Liver (tissue), 9 donors: ENCODE data around the gene RET. TPM values are rescaled to one million over a fixed set of nuclear protein-coding genes. Genes with fewer than 3 reads are reported as not detected.
A peak's percentile ranks its signal among the peaks of the same experiment; 100 is the strongest.

Experiments used
- DNase-seq: peaks from one replicate; pipeline ENCODE4 v3.0.0-alpha.2; 2017; ENCODE audit warnings: low spot score
- H3K27ac ChIP-seq, 2 donors: one replicate each; pipeline ENCODE4 v1.7.0; 2013; ENCODE audit warnings: inconsistent platforms in 2 of 2, low read length in 2 of 2, control low read depth in 1 of 2, low read depth in 1 of 2, mild to moderate bottlenecking in 1 of 2
- H3K27me3 ChIP-seq, 4 donors: one replicate each; pipeline versions ENCODE4 v1.6.1 to v1.7.0; 2013; ENCODE audit warnings: low read length in 3 of 4, inconsistent platforms in 1 of 4, mild to moderate bottlenecking in 1 of 4, moderate library complexity in 1 of 4; ENCODE audit not compliant: control insufficient read depth in 4 of 4, insufficient read depth in 4 of 4
- H3K36me3 ChIP-seq, 4 donors: one replicate each; pipeline versions ENCODE4 v1.6.1 to v1.7.0; 2013; ENCODE audit warnings: low read length in 3 of 4, mild to moderate bottlenecking in 3 of 4, low read depth in 1 of 4, moderate library complexity in 1 of 4; ENCODE audit not compliant: control insufficient read depth in 4 of 4, insufficient read depth in 3 of 4
- H3K4me1 ChIP-seq, 4 donors: one replicate each; pipeline versions ENCODE4 v1.6.1 to v1.7.0; 2013; ENCODE audit warnings: low read length in 3 of 4, mild to moderate bottlenecking in 3 of 4, moderate library complexity in 1 of 4; ENCODE audit not compliant: control insufficient read depth in 4 of 4, insufficient read depth in 4 of 4
- H3K4me3 ChIP-seq, 3 donors: one replicate each; pipeline versions ENCODE4 v1.6.1 to v1.7.0; 2013; ENCODE audit warnings: low read length in 3 of 3, control low read depth in 1 of 3, low read depth in 1 of 3, mild to moderate bottlenecking in 1 of 3
- H3K9ac ChIP-seq, 2 donors: one replicate each; pipeline ENCODE4 v1.7.0; 2013; ENCODE audit warnings: low read length in 2 of 2, mild to moderate bottlenecking in 2 of 2, moderate library complexity in 2 of 2, control low read depth in 1 of 2, low read depth in 1 of 2
- H3K9me3 ChIP-seq, 4 donors: one replicate each; pipeline versions ENCODE4 v1.6.1 to v1.7.0; 2013; ENCODE audit warnings: low read length in 3 of 4; ENCODE audit not compliant: control insufficient read depth in 4 of 4
- CTCF ChIP-seq: fragments of 150-350 bp; IDR thresholded peaks from 2 replicates; pipeline ENCODE4 v1.5.1; 2017; ENCODE audit warnings: improper control_type of control experiment, low read depth, low read length; ENCODE audit not compliant: missing input control
- EGR1 ChIP-seq, 2 donors: IDR thresholded peaks; 2 replicates each; pipeline ENCODE4 v1.6.1; 2016 to 2018; ENCODE audit warnings: antibody characterized with exemption in 2 of 2, low read depth in 2 of 2
- FOXA1 ChIP-seq: IDR thresholded peaks from 2 replicates; pipeline ENCODE4 v1.6.1; 2016; ENCODE audit warnings: antibody characterized with exemption
- FOXA2 ChIP-seq: IDR thresholded peaks from 2 replicates; pipeline ENCODE4 v1.6.1; 2016; ENCODE audit warnings: antibody characterized with exemption
- GABPA ChIP-seq, 2 donors: IDR thresholded peaks in 1 of 2; conservative IDR thresholded peaks in 1 of 2; 2 replicates each; pipeline ENCODE4 v1.6.1; 2016; ENCODE audit warnings: antibody characterized with exemption in 2 of 2, mild to moderate bottlenecking in 1 of 2, moderate library complexity in 1 of 2
- HNF4A ChIP-seq, 2 donors: conservative IDR thresholded peaks; 2 replicates each; pipeline ENCODE4 v1.6.1; 2016; ENCODE audit warnings: antibody characterized with exemption in 2 of 2, mild to moderate bottlenecking in 2 of 2
- HNF4G ChIP-seq: IDR thresholded peaks from 2 replicates; pipeline ENCODE4 v1.6.1; 2016; ENCODE audit warnings: antibody characterized with exemption
- JUND ChIP-seq, 2 donors: IDR thresholded peaks; 2 replicates each; pipeline ENCODE4 v1.6.1; 2016; ENCODE audit warnings: antibody characterized with exemption in 2 of 2
- MAX ChIP-seq: IDR thresholded peaks from 2 replicates; pipeline ENCODE4 v1.6.1; 2016; ENCODE audit warnings: antibody characterized with exemption
- NR2F2 ChIP-seq: IDR thresholded peaks from 2 replicates; pipeline ENCODE4 v1.6.1; 2016; ENCODE audit warnings: antibody characterized with exemption
- RAD21 ChIP-seq, 2 donors: IDR thresholded peaks; 2 replicates each; pipeline ENCODE4 v1.6.1; 2016; ENCODE audit warnings: antibody characterized with exemption in 2 of 2, mild to moderate bottlenecking in 2 of 2
- RXRA ChIP-seq, 2 donors: IDR thresholded peaks; 2 replicates each; pipeline ENCODE4 v1.6.1; 2017 to 2018; ENCODE audit warnings: antibody characterized with exemption in 2 of 2, mild to moderate bottlenecking in 1 of 2
- SP1 ChIP-seq: IDR thresholded peaks from 2 replicates; pipeline ENCODE4 v1.6.1; 2018; ENCODE audit warnings: antibody characterized with exemption, mild to moderate bottlenecking
- TAF1 ChIP-seq: conservative IDR thresholded peaks from 2 replicates; pipeline ENCODE4 v1.6.1; 2016; ENCODE audit warnings: antibody characterized with exemption, mild to moderate bottlenecking
- YY1 ChIP-seq: IDR thresholded peaks from 2 replicates; pipeline ENCODE4 v1.6.1; 2016; ENCODE audit warnings: antibody characterized with exemption, mild to moderate bottlenecking
- WGBS: extraction: QIAGEN DNeasy Blood & Tissue Kit; methylation state at CpG from one replicate; pipeline ENCODE4 v1.1.7; 2013; 5-methylcytosine and 5-hydroxymethylcytosine counted together
- polyA plus RNA-seq, 2 donors: library from polyadenylated mRNA; stranded (reverse) in 1 of 2; unstranded in 1 of 2; fragments of 200-250 nt in 1 of 2; fragments of >200 nt in 1 of 2; fragmentation: Nextera tagmentation in 1 of 2; extraction: Ambion mirVana in 1 of 2; gene quantifications; one replicate each; pipeline versions ENCODE4 v1.2.1 to v1.2.3, GENCODE V29; 2013 to 2015
- total RNA-seq, 2 donors: library from RNA; depleted of rRNA; stranded (reverse); fragments of >200 nt; gene quantifications; one replicate each; pipeline ENCODE4 v1.2.3, GENCODE V29; 2014
- TF ChIP-seq, protein P1 (sequence below): IDR thresholded peaks from 2 replicates; pipeline ENCODE4 v1.6.1; 2016; ENCODE audit warnings: antibody characterized with exemption
- TF ChIP-seq, protein P2 (sequence below): IDR thresholded peaks from 2 replicates; pipeline ENCODE4 v1.6.1; 2016; ENCODE audit warnings: antibody characterized with exemption
- TF ChIP-seq, protein P3 (sequence below): IDR thresholded peaks from 2 replicates; pipeline ENCODE4 v1.6.1; 2016; ENCODE audit warnings: antibody characterized with exemption, mild to moderate bottlenecking
- donor health status: healthy.
- donor health status: healthy.
- donor health status: healthy.
- donor health status: healthy.
- donor health status: healthy.

Gene RET
- total and polyA plus RNA-seq, 4 donors, result 0.09 to 2.5 (median 0.33) TPM; not detected in 1

- 90% methylated on average over 3 of the region's 3 CpGs for WGBS
Observed at GRCh38 chr10:43176271-43176670, 99.4 kb downstream of the RET start.

DNA sequence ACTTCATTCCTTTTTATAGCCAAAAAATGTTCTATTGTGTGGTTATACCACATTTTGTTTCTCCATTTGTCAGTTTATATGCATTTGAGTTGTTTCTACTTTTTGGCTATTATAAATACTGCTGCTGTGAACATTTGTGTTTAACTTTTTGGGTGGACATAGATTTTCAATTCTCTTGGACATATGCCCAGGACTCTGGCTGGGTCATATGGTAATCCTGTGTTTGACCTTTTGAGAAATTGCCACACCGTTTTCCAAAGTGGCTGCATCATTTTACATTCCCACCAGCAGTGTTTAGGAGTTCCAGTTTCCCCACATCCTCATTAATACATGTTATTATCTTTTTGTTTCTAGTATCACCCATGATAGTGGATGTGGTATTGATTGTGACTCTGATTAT lies 100.7 kb downstream of the RET start:
- Histone ChIP-seq H3K4me3 (no peak overlapping the region), H3K9me3 (no peaks in the 10 kb centered on the region), H3K9ac (no peak overlapping the region), H3K4me1 (peaks cover 0 to 21% (median 11%) of the 10 kb centered on the region in 4 donors), H3K27ac (peak overlapping the region in 1 of 2 donors; percentile 44), H3K36me3 (peaks cover 0 to 4% (median 2%) of the 10 kb centered on the region in 4 donors), H3K27me3 (no peaks in the 10 kb centered on the region)
- TF ChIP-seq NR2F2 (peak; percentile 53), HNF4A (conservative IDR thresholded peaks at IDR 0.05) (peak; percentile 35 to 52), RAD21 (IDR thresholded peaks at IDR 0.05) (peak; percentile 5 to 14), YY1 (peak; percentile 59), MAX (no peak), JUND (IDR thresholded peaks at IDR 0.05) (no peak), SP1 (no peak), CTCF (no peak), FOXA2 (no peak), FOXA1 (no peak), RXRA (IDR thresholded peaks at IDR 0.05) (peak; percentile 69 to 73), EGR1 (IDR thresholded peaks at IDR 0.05; ENCODE audit: low read depth in 2 of 2) (no peak), HNF4G (no peak), TAF1 (no peak), GABPA (IDR thresholded peaks at IDR 0.05 in 1 of 2, conservative IDR thresholded peaks at IDR 0.05 in 1 of 2) (no peak)
- TF ChIP-seq, protein P1, sequence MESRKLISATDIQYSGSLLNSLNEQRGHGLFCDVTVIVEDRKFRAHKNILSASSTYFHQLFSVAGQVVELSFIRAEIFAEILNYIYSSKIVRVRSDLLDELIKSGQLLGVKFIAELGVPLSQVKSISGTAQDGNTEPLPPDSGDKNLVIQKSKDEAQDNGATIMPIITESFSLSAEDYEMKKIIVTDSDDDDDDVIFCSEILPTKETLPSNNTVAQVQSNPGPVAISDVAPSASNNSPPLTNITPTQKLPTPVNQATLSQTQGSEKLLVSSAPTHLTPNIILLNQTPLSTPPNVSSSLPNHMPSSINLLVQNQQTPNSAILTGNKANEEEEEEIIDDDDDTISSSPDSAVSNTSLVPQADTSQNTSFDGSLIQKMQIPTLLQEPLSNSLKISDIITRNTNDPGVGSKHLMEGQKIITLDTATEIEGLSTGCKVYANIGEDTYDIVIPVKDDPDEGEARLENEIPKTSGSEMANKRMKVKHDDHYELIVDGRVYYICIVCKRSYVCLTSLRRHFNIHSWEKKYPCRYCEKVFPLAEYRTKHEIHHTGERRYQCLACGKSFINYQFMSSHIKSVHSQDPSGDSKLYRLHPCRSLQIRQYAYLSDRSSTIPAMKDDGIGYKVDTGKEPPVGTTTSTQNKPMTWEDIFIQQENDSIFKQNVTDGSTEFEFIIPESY, result no peak
- TF ChIP-seq, protein P2, sequence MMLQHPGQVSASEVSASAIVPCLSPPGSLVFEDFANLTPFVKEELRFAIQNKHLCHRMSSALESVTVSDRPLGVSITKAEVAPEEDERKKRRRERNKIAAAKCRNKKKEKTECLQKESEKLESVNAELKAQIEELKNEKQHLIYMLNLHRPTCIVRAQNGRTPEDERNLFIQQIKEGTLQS, result no peak
- TF ChIP-seq, protein P3, sequence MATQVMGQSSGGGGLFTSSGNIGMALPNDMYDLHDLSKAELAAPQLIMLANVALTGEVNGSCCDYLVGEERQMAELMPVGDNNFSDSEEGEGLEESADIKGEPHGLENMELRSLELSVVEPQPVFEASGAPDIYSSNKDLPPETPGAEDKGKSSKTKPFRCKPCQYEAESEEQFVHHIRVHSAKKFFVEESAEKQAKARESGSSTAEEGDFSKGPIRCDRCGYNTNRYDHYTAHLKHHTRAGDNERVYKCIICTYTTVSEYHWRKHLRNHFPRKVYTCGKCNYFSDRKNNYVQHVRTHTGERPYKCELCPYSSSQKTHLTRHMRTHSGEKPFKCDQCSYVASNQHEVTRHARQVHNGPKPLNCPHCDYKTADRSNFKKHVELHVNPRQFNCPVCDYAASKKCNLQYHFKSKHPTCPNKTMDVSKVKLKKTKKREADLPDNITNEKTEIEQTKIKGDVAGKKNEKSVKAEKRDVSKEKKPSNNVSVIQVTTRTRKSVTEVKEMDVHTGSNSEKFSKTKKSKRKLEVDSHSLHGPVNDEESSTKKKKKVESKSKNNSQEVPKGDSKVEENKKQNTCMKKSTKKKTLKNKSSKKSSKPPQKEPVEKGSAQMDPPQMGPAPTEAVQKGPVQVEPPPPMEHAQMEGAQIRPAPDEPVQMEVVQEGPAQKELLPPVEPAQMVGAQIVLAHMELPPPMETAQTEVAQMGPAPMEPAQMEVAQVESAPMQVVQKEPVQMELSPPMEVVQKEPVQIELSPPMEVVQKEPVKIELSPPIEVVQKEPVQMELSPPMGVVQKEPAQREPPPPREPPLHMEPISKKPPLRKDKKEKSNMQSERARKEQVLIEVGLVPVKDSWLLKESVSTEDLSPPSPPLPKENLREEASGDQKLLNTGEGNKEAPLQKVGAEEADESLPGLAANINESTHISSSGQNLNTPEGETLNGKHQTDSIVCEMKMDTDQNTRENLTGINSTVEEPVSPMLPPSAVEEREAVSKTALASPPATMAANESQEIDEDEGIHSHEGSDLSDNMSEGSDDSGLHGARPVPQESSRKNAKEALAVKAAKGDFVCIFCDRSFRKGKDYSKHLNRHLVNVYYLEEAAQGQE, result no peak
- DNase-seq, result no peak
- WGBS, result 34% methylated on average over 1 of the region's 1 CpG

More at GRCh38 chr10:43176271-43176670, 99.4 kb downstream of the RET start:
- Histone ChIP-seq H3K9me3 (no peaks in the 10 kb centered on the region), H3K4me1 (peaks cover 0 to 21% (median 11%) of the 10 kb centered on the region in 4 donors), H3K36me3 (peaks cover 0 to 4% (median 2%) of the 10 kb centered on the region in 4 donors), H3K4me3 (no peak overlapping the region), H3K27me3 (no peaks in the 10 kb centered on the region), H3K27ac (no peak overlapping the region), H3K9ac (no peak overlapping the region)
- DNase-seq, result no peak
- no peak for TF ChIP-seq JUND (IDR thresholded peaks at IDR 0.05)
- TF ChIP-seq RAD21 (IDR thresholded peaks at IDR 0.05), result no peak
- no peak for TF ChIP-seq EGR1 (IDR thresholded peaks at IDR 0.05; ENCODE audit: low read depth in 2 of 2)
- no peak for TF ChIP-seq FOXA2
- no peak for TF ChIP-seq RXRA (IDR thresholded peaks at IDR 0.05)
- TF ChIP-seq FOXA1, result no peak
- no peak for TF ChIP-seq GABPA (IDR thresholded peaks at IDR 0.05 in 1 of 2, conservative IDR thresholded peaks at IDR 0.05 in 1 of 2)
- no peak for TF ChIP-seq HNF4A (conservative IDR thresholded peaks at IDR 0.05)
